ENCODE results near the gene TRIOBP. TPM values are rescaled to one million over a fixed set of nuclear protein-coding genes. Genes with fewer than 3 reads are reported as not detected.

Gene TRIOBP
- total RNA-seq, 1 experiment from 2014 or later = 154 TPM

GRCh38 chr22:37663521-37664140, 33.2 kb upstream of the TRIOBP start:
- Histone ChIP-seq H3K27me3 (no peaks in the 10 kb centered on the region), H3K36me3 (peaks cover 23% of the 10 kb centered on the region), H3K4me3 (no peak overlapping the region), H3K9me3 (no peaks in the 10 kb centered on the region)
- no peak for DNase-seq

DNA sequence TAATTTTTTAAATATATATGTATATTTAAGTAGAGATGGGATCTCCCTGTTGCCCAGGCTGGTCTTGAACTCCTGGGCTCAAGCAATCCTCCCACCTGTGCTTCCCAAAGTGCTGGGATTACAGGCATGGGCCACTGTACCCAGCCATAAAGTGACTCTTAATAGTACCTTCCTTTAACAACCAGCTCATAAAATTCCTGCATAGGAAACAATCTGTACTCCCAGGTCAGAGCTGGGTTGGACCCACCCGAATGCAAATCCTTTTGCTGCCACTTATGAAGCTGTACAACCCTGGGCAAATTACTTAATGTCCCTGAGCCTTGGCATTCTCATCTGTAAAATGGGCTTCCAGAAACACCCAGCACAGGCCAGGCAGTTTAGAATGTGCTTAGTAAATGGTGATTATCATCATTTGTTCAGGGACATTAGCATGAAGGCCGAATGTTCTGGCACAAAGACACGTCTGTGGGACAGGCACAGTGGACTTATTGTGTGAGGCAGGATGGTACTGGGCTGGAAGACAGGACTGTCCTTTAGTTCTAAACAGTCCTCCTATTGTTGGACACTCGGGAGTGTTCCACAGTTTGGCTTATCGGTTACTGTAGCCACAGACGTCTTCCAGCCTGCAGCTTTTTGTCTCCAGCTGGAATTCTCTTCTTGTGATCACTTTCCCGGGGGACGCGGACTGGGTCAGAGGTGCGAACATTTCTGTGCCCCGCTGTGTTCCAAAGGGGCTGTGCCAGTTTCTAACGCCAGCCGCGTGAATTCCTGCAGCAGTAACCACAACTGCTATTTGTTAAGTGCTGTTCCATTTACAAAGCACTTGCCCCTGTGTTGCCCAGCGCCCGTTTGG, 32.4 kb upstream of the TRIOBP start:
- Histone ChIP-seq H3K4me3 (no peak overlapping the region), H3K27me3 (no peaks in the 10 kb centered on the region), H3K9me3 (no peaks in the 10 kb centered on the region), H3K36me3 (peaks cover 23% of the 10 kb centered on the region)
- DNase-seq = no peak

GRCh38 chr22:37665487-37665886, 31.4 kb upstream of the TRIOBP start:
- Histone ChIP-seq H3K9me3 (no peaks in the 10 kb centered on the region), H3K36me3 (peaks cover 23% of the 10 kb centered on the region), H3K4me3 (no peak overlapping the region), H3K27me3 (no peaks in the 10 kb centered on the region)
- DNase-seq = no peak

GRCh38 chr22:37669586-37669985, 27.3 kb upstream of the TRIOBP start:
- no peak overlapping the region for H3K4me3 ChIP-seq
- no peaks in the 10 kb centered on the region for H3K27me3 ChIP-seq
- no peaks in the 10 kb centered on the region for H3K9me3 ChIP-seq
- peaks cover 14% of the 10 kb centered on the region for H3K36me3 ChIP-seq
- DNase-seq = no peak

DNA sequence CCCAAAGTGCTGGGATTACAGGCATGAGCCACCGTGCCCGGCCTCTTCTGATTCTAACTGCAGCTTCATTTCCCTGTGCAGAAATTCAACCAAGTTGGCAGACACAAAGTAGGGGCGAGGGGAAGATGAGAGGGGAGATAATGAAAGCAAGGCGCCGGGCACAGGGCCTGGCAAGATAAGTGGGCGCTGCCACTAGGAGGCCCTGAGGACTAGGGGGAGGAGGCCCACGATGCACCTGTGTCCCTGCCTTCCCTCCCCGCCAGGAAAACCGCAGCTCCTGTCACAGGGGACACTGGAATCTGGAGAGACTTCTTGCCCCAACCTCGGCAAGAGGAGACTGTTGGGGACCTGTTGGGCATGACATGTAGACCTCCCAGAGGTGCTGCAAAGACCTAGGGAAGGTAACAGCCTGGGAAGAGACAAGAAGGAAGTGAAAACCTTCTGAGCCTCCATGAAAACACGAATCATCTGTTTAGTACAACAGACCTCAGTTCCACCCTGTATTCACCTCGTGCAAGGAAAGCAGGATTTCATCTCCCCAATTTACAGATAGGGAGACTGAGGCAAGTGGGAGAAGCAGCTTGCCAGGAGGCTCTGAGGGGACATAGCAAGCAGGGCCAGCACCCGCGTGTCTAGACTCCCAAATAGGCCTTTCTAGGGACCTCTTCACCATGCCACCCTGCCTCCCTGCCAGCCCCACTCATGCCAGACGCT, 24.5 kb upstream of the TRIOBP start:
- H3K27me3 ChIP-seq = no peaks in the 10 kb centered on the region
- no peak overlapping the region for H3K4me3 ChIP-seq
- H3K36me3 ChIP-seq = peaks cover 15% of the 10 kb centered on the region
- no peaks in the 10 kb centered on the region for H3K9me3 ChIP-seq
- DNase-seq = no peak

- no peak for DNase-seq
- H3K9me3 ChIP-seq = no peaks in the 10 kb centered on the region
- H3K36me3 ChIP-seq = peaks cover 19% of the 10 kb centered on the region
- H3K4me3 ChIP-seq = no peak overlapping the region
- no peaks in the 10 kb centered on the region for H3K27me3 ChIP-seq
Observed at GRCh38 chr22:37672920-37673455, 23.9 kb upstream of the TRIOBP start.

- Histone ChIP-seq H3K36me3 (peaks cover 31% of the 10 kb centered on the region), H3K9me3 (no peaks in the 10 kb centered on the region), H3K4me3 (no peak overlapping the region), H3K27me3 (no peaks in the 10 kb centered on the region)
- DNase-seq = no peak
Observed at GRCh38 chr22:37674248-37674647, 22.6 kb upstream of the TRIOBP start.

DNA sequence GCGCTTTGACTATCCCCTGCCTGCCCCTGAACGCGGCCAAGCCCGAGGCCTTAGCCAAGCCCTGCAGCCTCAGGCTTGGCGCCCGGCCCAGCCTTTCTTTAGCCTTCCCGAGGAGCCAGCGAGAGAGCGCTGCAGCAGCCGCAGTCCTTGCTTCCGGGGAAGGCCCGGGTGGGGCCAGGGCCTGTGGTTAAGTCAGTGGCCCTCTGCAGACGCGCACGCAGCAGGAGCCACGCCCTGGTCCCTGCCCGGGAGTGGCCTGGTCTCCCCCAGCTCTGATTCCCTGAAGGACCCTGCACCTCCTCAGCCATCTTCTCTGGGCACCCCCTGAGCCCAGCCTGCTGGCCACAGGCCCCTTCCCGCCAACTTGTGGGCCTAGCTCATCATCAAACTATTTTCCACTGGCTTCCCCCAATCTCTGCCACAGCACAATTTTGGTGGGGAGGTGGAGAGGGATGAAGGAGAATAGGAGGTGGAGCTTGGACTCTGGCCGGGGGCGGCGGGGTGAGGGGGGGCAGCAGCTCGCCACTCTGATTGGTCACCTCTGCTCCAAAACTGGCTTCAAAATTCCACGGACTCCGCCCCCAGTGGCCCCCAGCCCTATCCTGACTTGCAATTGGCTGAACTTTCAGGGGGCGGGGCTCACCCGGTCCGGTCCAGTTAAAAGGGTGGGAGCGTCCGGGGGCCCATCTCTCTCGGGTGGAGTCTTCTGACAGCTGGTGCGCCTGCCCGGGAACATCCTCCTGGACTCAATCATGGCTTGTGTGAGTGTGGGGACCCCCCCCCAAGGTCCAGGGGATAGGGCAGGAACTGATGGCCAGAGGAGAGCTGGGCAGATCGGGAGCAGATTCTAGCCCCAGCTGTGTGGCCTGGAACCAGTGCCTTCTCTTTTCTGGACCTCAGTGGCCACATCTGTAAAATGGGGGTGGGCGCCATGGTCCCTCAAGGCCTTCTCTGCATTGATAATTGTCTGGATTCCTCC, 21.6 kb upstream of the TRIOBP start, which contains the start of gene LGALS1:
TSS of gene LGALS1 (plus strand) at position 686 of the 979 bp plus-strand sequence. CDS start at position 753, 67 bp downstream.
- DNase-seq = peak; percentile 99
- H3K9me3 ChIP-seq = no peaks in the 10 kb centered on the region
- no peaks in the 10 kb centered on the region for H3K27me3 ChIP-seq
- H3K4me3 ChIP-seq = peak within 1 kb of the TSS; percentile 82
- peaks cover 40% of the 10 kb centered on the region for H3K36me3 ChIP-seq

DNA sequence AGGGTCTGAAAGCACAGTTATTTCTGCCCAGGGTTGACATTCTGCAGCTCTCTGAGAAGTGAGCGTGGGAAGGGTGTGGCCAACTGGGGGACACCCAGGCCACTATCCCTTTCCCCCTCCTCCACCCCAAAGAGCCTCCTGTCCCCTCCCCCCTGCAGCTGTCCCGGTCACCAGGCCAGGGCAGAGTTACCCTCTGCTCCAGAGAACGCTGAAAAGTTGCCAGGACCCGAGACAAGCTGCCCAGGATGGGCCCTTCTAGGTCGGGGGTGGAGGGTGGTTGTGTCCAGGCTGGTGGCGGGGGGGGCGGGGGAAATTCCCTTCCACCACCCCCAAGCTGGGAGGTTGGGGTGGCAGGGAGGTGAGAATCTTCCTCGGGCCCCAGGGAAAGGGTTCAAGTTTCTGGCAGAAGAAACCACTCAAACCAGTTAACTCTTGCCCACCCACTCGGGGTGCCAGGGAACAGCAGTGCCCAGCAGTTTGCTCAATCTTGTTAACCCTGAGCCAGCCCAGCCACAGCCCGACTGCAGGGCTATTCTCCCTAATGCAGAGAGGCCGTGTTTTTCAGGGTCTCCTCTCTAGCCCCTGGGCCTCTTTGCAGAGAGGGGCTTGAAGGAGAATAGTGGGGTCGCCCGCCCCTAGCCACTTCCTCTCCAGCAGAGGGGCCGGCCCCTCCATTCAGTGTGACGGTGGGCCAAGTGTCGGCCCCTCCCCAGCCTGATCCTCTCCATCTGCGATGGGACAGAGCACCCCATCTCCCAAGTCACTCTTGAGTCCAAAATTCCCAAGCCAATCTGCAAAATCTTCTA, 20.7 kb upstream of the TRIOBP start:
- Histone ChIP-seq H3K36me3 (peaks cover 40% of the 10 kb centered on the region), H3K27me3 (no peaks in the 10 kb centered on the region), H3K4me3 (peak overlapping the region; percentile 82), H3K9me3 (no peaks in the 10 kb centered on the region)
- peak; percentile 69 for DNase-seq

- H3K36me3 ChIP-seq = peaks cover 40% of the 10 kb centered on the region
- DNase-seq = peak; percentile 96
Observed at GRCh38 chr22:37676736-37677492, 19.9 kb upstream of the TRIOBP start.

DNA sequence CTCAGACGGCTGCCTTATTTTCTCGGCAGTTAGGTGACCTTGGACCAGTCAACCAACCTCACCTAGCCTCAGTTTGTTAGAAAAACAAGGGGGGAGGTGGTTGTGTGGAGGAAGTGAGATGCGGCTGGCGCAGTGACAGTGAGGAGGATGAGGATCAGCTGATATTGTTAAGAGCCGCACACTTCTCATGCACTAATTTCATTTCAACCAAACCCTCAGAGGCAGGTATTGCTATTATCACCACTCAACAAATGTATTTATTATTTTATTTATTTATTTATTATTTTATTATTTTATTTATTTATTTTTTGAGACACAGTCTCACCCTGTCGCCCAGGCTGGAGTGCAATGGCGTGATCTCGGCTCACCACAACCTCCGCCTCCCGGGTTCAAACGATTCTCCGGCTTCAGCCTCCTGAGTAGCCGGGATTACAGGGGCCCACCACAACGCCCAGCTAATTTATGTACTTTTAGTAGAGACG, 19.3 kb upstream of the TRIOBP start:
- Histone ChIP-seq H3K27me3 (no peaks in the 10 kb centered on the region), H3K36me3 (peaks cover 40% of the 10 kb centered on the region), H3K4me3 (peak overlapping the region; percentile 82), H3K9me3 (no peaks in the 10 kb centered on the region)
- DNase-seq = no peak

More at GRCh38 chr22:37676736-37677492, 19.9 kb upstream of the TRIOBP start:
- Histone ChIP-seq H3K27me3 (no peaks in the 10 kb centered on the region), H3K4me3 (peak overlapping the region; percentile 82), H3K9me3 (no peaks in the 10 kb centered on the region)

DNA sequence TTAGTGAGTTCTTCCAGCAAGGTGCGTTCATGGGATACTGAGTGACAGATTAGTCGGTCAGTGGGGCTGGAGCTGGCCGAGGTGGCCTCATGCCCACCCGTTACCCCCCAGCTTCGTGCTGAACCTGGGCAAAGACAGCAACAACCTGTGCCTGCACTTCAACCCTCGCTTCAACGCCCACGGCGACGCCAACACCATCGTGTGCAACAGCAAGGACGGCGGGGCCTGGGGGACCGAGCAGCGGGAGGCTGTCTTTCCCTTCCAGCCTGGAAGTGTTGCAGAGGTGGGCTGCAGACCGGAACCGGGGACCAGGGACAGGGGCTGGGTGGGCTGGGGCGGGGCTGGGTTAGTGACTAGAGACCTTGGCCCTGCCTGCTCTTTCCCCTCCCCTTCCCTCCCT, 18.5 kb upstream of the TRIOBP start:
- DNase-seq = no peak
- no peaks in the 10 kb centered on the region for H3K27me3 ChIP-seq
- peaks cover 40% of the 10 kb centered on the region for H3K36me3 ChIP-seq
- H3K9me3 ChIP-seq = no peaks in the 10 kb centered on the region
- no peak overlapping the region for H3K4me3 ChIP-seq

DNA sequence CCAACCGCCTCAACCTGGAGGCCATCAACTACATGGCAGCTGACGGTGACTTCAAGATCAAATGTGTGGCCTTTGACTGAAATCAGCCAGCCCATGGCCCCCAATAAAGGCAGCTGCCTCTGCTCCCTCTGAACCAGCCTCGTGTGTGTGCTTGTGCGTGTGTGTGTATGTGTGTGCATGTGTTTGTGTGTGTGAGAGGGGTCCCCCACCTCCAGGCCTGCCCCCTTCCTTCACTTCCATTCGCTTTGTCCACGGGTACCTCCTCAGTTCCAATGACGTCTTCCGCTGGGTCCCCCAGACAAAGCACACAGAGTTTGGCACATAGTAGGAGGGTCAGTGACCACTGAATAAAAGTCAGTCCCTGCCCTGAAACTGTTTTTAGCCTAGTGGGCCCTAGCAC, 17.2 kb upstream of the TRIOBP start:
- DNase-seq = no peak
- Histone ChIP-seq H3K36me3 (peaks cover 40% of the 10 kb centered on the region), H3K9me3 (no peaks in the 10 kb centered on the region), H3K27me3 (no peaks in the 10 kb centered on the region), H3K4me3 (no peak overlapping the region)

GRCh38 chr22:37680191-37680851, 16.5 kb upstream of the TRIOBP start:
- Histone ChIP-seq H3K36me3 (peaks cover 40% of the 10 kb centered on the region), H3K27me3 (no peaks in the 10 kb centered on the region), H3K9me3 (no peaks in the 10 kb centered on the region), H3K4me3 (no peak overlapping the region)
- DNase-seq = no peak
